Subcutaneous adipose tissue (tissue), 4 donors: ENCODE results near the gene CRNN. TPM values are rescaled to one million over a fixed set of nuclear protein-coding genes. Genes with fewer than 3 reads are reported as not detected.

Source experiments
- CTCF ChIP-seq: fragments of 450-650 bp; IDR thresholded peaks from one replicate; pipeline ENCODE4 v1.5.1; 2016; ENCODE audit warnings: low read depth, mild to moderate bottlenecking, control low read depth, antibody characterized with exemption, moderate library complexity
- small RNA-seq: library from RNA; depleted of rRNA; stranded (forward); fragments of <200 nt; gene quantifications from one replicate; pipeline ENCODE3, GENCODE V24; 2016
- total RNA-seq, 4 donors: library from RNA; depleted of rRNA; stranded (reverse); fragments of >200 nt; gene quantifications; one replicate each; pipeline ENCODE4 v1.1.0, GENCODE V29; 2016

Gene CRNN
- total RNA-seq, 4 donors from 2014 or later: not detected

DNA sequence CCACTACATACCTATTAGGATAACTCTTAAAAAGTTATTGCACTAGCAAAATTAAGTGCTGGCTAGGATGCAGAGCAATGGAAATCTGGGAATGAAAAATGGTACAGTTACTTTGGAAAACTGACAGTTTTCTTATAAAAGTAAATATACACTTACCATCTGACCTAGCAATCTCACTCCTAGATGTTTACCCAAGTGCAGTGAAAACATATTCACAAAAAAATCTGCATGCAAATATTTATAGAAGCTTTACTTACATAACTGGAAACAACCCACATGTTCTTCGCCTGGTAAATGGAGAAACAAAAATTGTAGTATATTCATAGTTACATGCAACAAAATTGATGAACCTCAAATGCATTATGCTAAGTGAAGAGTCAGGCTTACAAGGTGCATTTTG, 41.4 kb downstream of the CRNN start:
- TF ChIP-seq CTCF: no peak

GRCh38 chr1:152367436-152367835, 46.6 kb downstream of the CRNN start:
- no peak for TF ChIP-seq CTCF

DNA sequence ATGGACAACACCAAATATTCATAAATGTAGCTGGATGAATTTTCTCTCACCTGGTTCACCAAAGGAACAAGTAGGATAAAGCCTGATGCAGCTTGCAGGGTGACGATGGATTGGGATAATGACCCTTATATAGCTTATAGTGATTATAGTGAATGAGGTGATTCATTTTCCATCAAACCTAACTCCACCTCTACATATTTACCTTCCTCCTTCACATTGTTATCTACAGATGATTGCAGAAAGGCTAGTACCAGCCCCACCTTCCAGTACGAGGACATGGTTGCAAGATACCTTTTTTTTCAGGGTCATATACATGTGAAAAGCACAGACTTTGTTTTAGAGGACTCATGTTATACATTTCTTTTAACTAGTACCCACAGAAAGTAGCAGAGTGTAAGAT, 54.2 kb downstream of the CRNN start, which contains the start of gene FLG2:
FLG2 (minus strand) TSS at position 101 of the 400 bp plus-strand sequence. CDS start 1,122 bp downstream, outside the sequence.
- TF ChIP-seq CTCF: no peak

Small RNA genes lying within 50 kb of the gene (small RNA-seq; reads per million reads assigned to genes)
- not detected for gene HMGN3P1

Other genes starting within 250 kb of the CRNN start
- not detected for gene HRNR, start 190.1 kb downstream of the CRNN start, total RNA-seq
- not detected for gene FLG, start 89.0 kb downstream of the CRNN start, total RNA-seq
- gene FLG2, start 54.3 kb downstream of the CRNN start, total RNA-seq: under 1 TPM in 1 of 4 donors, not detected in 3; under 0.01 TPM
- not detected for gene LCE5A, start 96.5 kb upstream of the CRNN start, total RNA-seq
- not detected for gene CRCT1, start 100.2 kb upstream of the CRNN start, total RNA-seq
- gene LCE3E, start 152.5 kb upstream of the CRNN start, total RNA-seq: not detected
- gene LCE3D, start 166.3 kb upstream of the CRNN start, total RNA-seq: not detected
- not detected for gene LCE3C, start 186.0 kb upstream of the CRNN start, total RNA-seq
- gene LCE3B, start 199.5 kb upstream of the CRNN start, total RNA-seq: not detected
- not detected for gene LCE3A, start 208.8 kb upstream of the CRNN start, total RNA-seq
- gene LCE2D, start 249.1 kb upstream of the CRNN start, total RNA-seq: not detected